Thyroid gland (tissue), 4 donors: ENCODE measurements around the gene BICD1. TPM values are rescaled to one million over a fixed set of nuclear protein-coding genes. Genes with fewer than 3 reads are reported as not detected.

Source experiments
- DNase-seq, 2 donors: peaks; one replicate each; pipeline ENCODE4 v3.0.0-alpha.2; 2019
- H3K27ac ChIP-seq, 3 donors: fragments of 200-600 bp; sonication (generic); 1 replicate in 2 of 3; 2 replicates in 1 of 3; pipeline ENCODE4 v1.5.1; 2016 to 2019; ENCODE audit warnings: mild to moderate bottlenecking in 1 of 3, moderate library complexity in 1 of 3
- H3K27me3 ChIP-seq: fragments of 200-600 bp; sonication (generic); one replicate; pipeline ENCODE4 v1.5.1; 2019
- H3K36me3 ChIP-seq, 2 donors: fragments of 200-600 bp; sonication (generic); one replicate each; pipeline ENCODE4 v1.5.1; 2016 to 2019
- H3K4me1 ChIP-seq, 2 donors: fragments of 200-600 bp; sonication (generic); one replicate each; pipeline ENCODE4 v1.5.1; 2017 to 2019
- H3K4me3 ChIP-seq, 3 donors: fragments of 200-600 bp; sonication (generic); replicated peaks in 1 of 3; 1 replicate in 2 of 3; 2 replicates in 1 of 3; pipeline ENCODE4 v1.5.1; 2016; ENCODE audit warnings: mild to moderate bottlenecking in 1 of 3
- H3K9me3 ChIP-seq: fragments of 200-600 bp; sonication (generic); one replicate; pipeline ENCODE4 v1.5.1; 2017
- POLR2A ChIP-seq, 2 donors: fragments of 450-650 bp; IDR thresholded peaks; one replicate each; pipeline ENCODE4 v1.6.1; 2017; ENCODE audit warnings: antibody characterized with exemption in 2 of 2, mild to moderate bottlenecking in 2 of 2, moderate library complexity in 1 of 2
- WGBS, 2 donors: methylation state at CpG; one replicate each; pipeline ENCODE4 v1.1.5; 2017; 5-methylcytosine and 5-hydroxymethylcytosine counted together
- intact Hi-C: fragments of 100-400 bp; cut with DNase I; formaldehyde crosslinking; loops from one replicate; pipeline ENCODE4 v1.15.1; 2023
- total RNA-seq, 4 donors: library from RNA; depleted of rRNA; stranded (reverse); fragments of >200 nt; gene quantifications; one replicate each; pipeline ENCODE4 v1.2.3, GENCODE V29; 2016
- TF ChIP-seq, protein P1 (sequence below), 6 experiments: fragments of 200-600 bp in 3 of 6; fragments of 450-650 bp in 3 of 6; sonication (generic) in 3 of 6; IDR thresholded peaks; one replicate each; pipeline ENCODE4 v1.5.1; 2016 to 2019; ENCODE audit warnings: antibody characterized with exemption in 6 of 6, mild to moderate bottlenecking in 2 of 6, inconsistent platforms in 1 of 6, moderate library complexity in 1 of 6

Gene BICD1
- total RNA-seq, 4 donors from 2014 or later: 16.7 to 33.7 (median 24.7) TPM

DNA sequence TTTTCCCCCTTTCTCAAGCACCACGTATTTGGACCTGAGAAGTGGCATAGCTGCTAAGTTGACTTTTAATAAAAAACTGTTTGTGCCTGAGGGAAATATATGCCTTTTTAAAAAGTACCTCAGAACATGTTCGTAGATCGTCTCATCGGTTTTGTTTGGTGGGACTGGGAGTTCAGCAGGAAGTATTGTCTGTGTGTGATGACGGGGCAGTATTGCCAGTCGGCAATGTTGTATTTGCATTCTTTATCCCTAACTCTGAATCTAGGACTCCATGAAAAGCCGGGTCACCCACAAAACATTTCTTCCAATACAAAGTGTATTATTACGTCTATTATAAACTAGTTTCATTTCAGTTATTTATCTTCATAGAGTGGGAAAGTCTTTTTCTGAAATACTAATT is 273.0 kb downstream of the BICD1 start:
- H3K4me1 ChIP-seq: no peaks in the 10 kb centered on the region
- H3K27me3 ChIP-seq: no peaks in the 10 kb centered on the region
- no peak for DNase-seq
- H3K27ac ChIP-seq: no peak overlapping the region
- 85 to 91% methylated on average over 8 of the region's 8 CpGs for WGBS, 2 donors
- TF ChIP-seq POLR2A (IDR thresholded peaks at IDR 0.05): no peak
- TF ChIP-seq, protein P1, sequence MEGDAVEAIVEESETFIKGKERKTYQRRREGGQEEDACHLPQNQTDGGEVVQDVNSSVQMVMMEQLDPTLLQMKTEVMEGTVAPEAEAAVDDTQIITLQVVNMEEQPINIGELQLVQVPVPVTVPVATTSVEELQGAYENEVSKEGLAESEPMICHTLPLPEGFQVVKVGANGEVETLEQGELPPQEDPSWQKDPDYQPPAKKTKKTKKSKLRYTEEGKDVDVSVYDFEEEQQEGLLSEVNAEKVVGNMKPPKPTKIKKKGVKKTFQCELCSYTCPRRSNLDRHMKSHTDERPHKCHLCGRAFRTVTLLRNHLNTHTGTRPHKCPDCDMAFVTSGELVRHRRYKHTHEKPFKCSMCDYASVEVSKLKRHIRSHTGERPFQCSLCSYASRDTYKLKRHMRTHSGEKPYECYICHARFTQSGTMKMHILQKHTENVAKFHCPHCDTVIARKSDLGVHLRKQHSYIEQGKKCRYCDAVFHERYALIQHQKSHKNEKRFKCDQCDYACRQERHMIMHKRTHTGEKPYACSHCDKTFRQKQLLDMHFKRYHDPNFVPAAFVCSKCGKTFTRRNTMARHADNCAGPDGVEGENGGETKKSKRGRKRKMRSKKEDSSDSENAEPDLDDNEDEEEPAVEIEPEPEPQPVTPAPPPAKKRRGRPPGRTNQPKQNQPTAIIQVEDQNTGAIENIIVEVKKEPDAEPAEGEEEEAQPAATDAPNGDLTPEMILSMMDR (IDR thresholded peaks at IDR 0.05): no peak
- H3K36me3 ChIP-seq: no peaks in the 10 kb centered on the region
- no peaks in the 10 kb centered on the region for H3K9me3 ChIP-seq
- H3K4me3 ChIP-seq: no peak overlapping the region
- intact Hi-C loops: no loop called here

DNA sequence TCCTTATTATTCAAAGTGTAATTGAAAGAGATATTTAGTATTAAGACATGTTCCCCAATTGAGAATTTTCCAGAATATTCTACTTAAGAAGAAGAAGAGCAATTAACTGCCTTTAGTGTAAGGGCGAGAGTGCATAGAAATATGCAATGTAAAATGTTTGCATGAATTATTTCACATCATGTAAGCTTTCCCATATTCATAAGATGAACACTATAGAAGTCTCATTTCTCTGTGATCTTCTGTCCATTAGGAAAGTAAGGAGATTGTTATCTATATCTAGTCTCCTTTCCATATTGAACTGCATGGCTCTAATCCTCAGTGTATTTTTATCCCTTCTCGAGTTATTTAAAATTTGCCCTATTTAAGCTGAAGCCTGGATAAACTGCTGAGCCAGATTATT is 275.6 kb downstream of the BICD1 start:
- DNase-seq: no peak
- WGBS, 2 donors: 79 to 90% methylated on average over 2 of the region's 2 CpGs
- intact Hi-C loops: no loop called here
- Histone ChIP-seq H3K4me3 (no peak overlapping the region), H3K27ac (no peak overlapping the region), H3K36me3 (no peaks in the 10 kb centered on the region), H3K4me1 (no peaks in the 10 kb centered on the region), H3K9me3 (no peaks in the 10 kb centered on the region), H3K27me3 (no peaks in the 10 kb centered on the region)
- TF ChIP-seq POLR2A (IDR thresholded peaks at IDR 0.05): no peak
- TF ChIP-seq, protein P1 (IDR thresholded peaks at IDR 0.05): no peak

DNA sequence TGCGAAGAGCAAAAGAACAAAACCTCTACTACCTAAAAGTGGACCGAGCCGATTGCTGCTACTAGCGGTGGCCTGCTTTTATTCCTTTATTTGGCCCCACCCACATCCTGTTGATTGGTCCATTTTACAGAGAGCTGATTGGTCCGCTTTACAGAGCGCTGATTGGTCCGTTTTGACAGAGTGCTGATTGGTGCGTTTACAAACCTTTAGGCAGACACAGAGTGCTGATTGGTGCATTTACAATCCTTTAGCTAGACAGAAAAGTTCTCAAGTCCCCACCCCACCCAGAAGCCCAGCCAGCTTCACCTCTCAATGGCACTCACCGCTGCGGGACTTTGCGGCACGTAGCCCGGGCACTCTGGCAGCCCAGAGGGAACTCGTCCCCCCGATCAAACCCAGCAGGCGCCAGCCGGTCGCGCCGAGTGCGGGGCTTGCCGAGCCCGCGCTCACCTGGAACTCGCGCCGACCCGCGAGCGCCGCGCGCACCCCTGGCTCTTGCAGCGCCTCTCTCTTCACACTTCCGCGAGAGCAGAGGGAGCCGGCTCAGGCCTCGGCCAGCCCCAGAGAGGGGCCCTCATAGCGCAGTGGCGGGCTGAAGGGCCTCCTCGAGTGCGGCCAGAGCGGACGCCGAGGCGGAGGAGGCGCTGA is 284.0 kb downstream of the BICD1 start:
- Histone ChIP-seq H3K36me3 (no peaks in the 10 kb centered on the region), H3K9me3 (no peaks in the 10 kb centered on the region), H3K4me1 (no peaks in the 10 kb centered on the region), H3K27ac (no peak overlapping the region), H3K4me3 (peak overlapping the region in 1 of 3 donors; percentile 27), H3K27me3 (no peaks in the 10 kb centered on the region)
- intact Hi-C loops: no loop called here
- TF ChIP-seq, protein P1 (IDR thresholded peaks at IDR 0.05): no peak
- no peak for TF ChIP-seq POLR2A (IDR thresholded peaks at IDR 0.05)
- WGBS, 2 donors: 48 to 63% methylated on average over 22 to 45 of the region's 47 CpGs
- peak; percentile 63 to 68 for DNase-seq

DNA sequence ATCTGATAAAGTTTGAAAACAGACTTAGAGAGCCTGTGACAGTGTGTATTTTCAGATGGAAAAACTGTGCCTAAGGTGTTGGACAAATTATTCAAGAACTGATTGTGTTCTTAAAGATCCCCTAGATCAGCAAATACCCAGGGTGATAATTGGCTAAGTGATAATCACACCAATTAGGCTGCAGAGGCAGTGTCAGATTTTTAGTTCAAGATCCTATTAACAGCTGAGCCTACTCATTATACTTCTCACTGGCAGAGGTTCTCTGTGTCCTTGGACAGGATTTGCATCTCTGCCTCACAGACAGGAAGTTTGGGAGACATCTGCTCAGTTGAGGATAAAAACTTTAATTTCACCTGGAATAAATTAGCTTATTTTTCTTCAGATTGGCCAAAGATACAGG is 288.4 kb downstream of the BICD1 start:
- Histone ChIP-seq H3K27ac (no peak overlapping the region), H3K9me3 (no peaks in the 10 kb centered on the region), H3K36me3 (no peaks in the 10 kb centered on the region), H3K27me3 (no peaks in the 10 kb centered on the region), H3K4me1 (peaks cover 0 to 8% of the 10 kb centered on the region in 2 donors), H3K4me3 (no peak overlapping the region)
- intact Hi-C loops: no loop called here
- TF ChIP-seq, protein P1 (IDR thresholded peaks at IDR 0.05): no peak
- TF ChIP-seq POLR2A (IDR thresholded peaks at IDR 0.05): no peak
- no peak for DNase-seq

DNA sequence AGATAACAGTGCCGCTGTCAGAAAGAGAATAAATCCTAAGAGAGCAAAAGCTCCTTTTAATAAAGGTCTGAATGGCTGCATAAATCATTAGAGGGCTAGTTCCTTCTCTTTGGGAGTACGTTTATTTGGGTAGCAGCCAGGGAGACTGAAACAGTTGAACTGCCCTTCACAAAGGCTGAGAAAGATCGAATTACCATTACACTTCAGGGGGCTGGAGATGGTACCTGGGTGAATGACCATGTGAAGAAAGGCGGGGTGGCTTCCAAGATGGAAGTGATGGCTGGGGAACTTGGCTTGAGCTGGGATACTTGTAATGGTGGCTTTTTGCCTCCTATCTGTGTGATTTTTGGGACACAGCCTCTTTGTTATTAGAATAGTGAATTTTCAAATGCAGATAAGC is 291.0 kb downstream of the BICD1 start:
- Histone ChIP-seq H3K27ac (no peak overlapping the region), H3K27me3 (no peaks in the 10 kb centered on the region), H3K36me3 (no peaks in the 10 kb centered on the region), H3K9me3 (no peaks in the 10 kb centered on the region), H3K4me1 (peaks cover 0 to 8% of the 10 kb centered on the region in 2 donors), H3K4me3 (no peak overlapping the region)
- WGBS, 2 donors: 64 to 72% methylated on average over 4 of the region's 4 CpGs
- DNase-seq: no peak
- intact Hi-C loops: no loop called here
- no peak for TF ChIP-seq POLR2A (IDR thresholded peaks at IDR 0.05)
- TF ChIP-seq, protein P1 (IDR thresholded peaks at IDR 0.05): no peak
